OCI-LY3 (cell line): ENCODE results near the gene TIMM10.

Source experiments
- H2AFZ ChIP-seq: fragments of 200-600, 300-600 bp; shearing (Covaris generic); 2 replicates; pipeline ENCODE4 v1.6.0; 2014; ENCODE audit warnings: antibody characterized with exemption, low read depth, low read length
- H3K27ac ChIP-seq: fragments of 200-600, 300-600 bp; sonication (generic); 2 replicates; pipeline ENCODE4 v1.5.1; 2014; ENCODE audit warnings: mild to moderate bottlenecking, low read length, moderate library complexity, mixed read lengths
- H3K27me3 ChIP-seq: fragments of 200-600, 300-600 bp; sonication (generic); 2 replicates; pipeline ENCODE4 v1.6.1; 2014; ENCODE audit warnings: low read depth, low read length, mixed read lengths
- H3K36me3 ChIP-seq: fragments of 200-600, 300-600 bp; sonication (generic); replicated peaks from 2 replicates; pipeline ENCODE3; 2014; ENCODE audit warnings: low read depth, low read length, mixed read lengths
- H3K4me1 ChIP-seq: fragments of 300-600, 200-600 bp; sonication (generic); 2 replicates; pipeline ENCODE4 v1.6.1; 2014; ENCODE audit warnings: low read length, mixed read lengths
- H3K4me2 ChIP-seq: fragments of 200-600, 300-600 bp; sonication (generic); 2 replicates; pipeline ENCODE4 v1.6.1; 2014; ENCODE audit warnings: low read length, mixed read lengths
- H3K4me3 ChIP-seq: fragments of 300-600, 200-600 bp; sonication (generic); 2 replicates; pipeline ENCODE4 v1.5.1; 2014; ENCODE audit warnings: antibody characterized with exemption, mild to moderate bottlenecking, low read length, moderate library complexity
- H3K79me2 ChIP-seq: fragments of 300-600, 200-600 bp; shearing (Covaris generic); 2 replicates; pipeline ENCODE4 v1.6.1; 2014; ENCODE audit warnings: mild to moderate bottlenecking, low read length, mixed read lengths
- H3K9ac ChIP-seq: fragments of 300-600, 200-600 bp; shearing (Covaris generic); 2 replicates; pipeline ENCODE4 v1.6.0; 2014; ENCODE audit warnings: mild to moderate bottlenecking, low read length, moderate library complexity
- H3K9me3 ChIP-seq: fragments of 200-600, 300-600 bp; shearing (Covaris generic); 2 replicates; pipeline ENCODE4 v1.6.1; 2014; ENCODE audit warnings: low read length, mixed read lengths; ENCODE audit not compliant: insufficient read depth
- H4K20me1 ChIP-seq: fragments of 200-600, 300-600 bp; sonication (generic); 2 replicates; pipeline ENCODE4 v1.6.1; 2016; ENCODE audit warnings: low read length, mixed read lengths; ENCODE audit not compliant: insufficient read depth
- CTCF ChIP-seq: fragments of 200-600, 300-600 bp; sonication (generic); IDR thresholded peaks from 2 replicates; pipeline ENCODE4 v1.5.1; 2014; ENCODE audit warnings: antibody characterized with exemption, low read length, low read depth
- EZH2phosphoT487 ChIP-seq: fragments of 200-600 bp; shearing (Covaris generic); IDR thresholded peaks from 2 replicates; pipeline ENCODE4 v1.6.1; 2018; ENCODE audit warnings: antibody characterized with exemption, mixed run types, low read depth

TIMM10 gene

GRCh38 chr11:57552479-57552878 is 21.9 kb upstream of the TIMM10 start:
- no peak overlapping the region for H3K4me3 ChIP-seq
- H2AFZ ChIP-seq, result no peak overlapping the region
- TF ChIP-seq EZH2phosphoT487, result no peak
- no peaks in the 10 kb centered on the region for H3K27me3 ChIP-seq
- H3K9ac ChIP-seq, result no peak overlapping the region
- H3K79me2 ChIP-seq, result no peaks in the 10 kb centered on the region; the same call in 1 of the 2 replicates
- H3K4me1 ChIP-seq, result peaks cover 22% of the 10 kb centered on the region
- peaks cover under 1% of the 10 kb centered on the region; the same call in 1 of the 2 replicates for H3K9me3 ChIP-seq
- H3K4me2 ChIP-seq, result no peak overlapping the region
- H3K27ac ChIP-seq, result no peak overlapping the region
- peaks cover 71% of the 10 kb centered on the region for H3K36me3 ChIP-seq
- H4K20me1 ChIP-seq, result no peaks in the 10 kb centered on the region

GRCh38 chr11:57551941-57552340 is 21.4 kb upstream of the TIMM10 start:
- Histone ChIP-seq H3K4me1 (peaks cover 22% of the 10 kb centered on the region), H3K4me3 (no peak overlapping the region)
- TF ChIP-seq CTCF (no peak), EZH2phosphoT487 (no peak)

GRCh38 chr11:57549983-57550382 is 19.4 kb upstream of the TIMM10 start:
- TF ChIP-seq EZH2phosphoT487 (no peak), CTCF (no peak)
- H3K4me1 ChIP-seq, result peaks cover 20% of the 10 kb centered on the region
- no peak overlapping the region for H3K4me2 ChIP-seq
- H3K27ac ChIP-seq, result no peak overlapping the region
- H3K79me2 ChIP-seq, result no peaks in the 10 kb centered on the region
- no peaks in the 10 kb centered on the region for H3K9me3 ChIP-seq
- H2AFZ ChIP-seq, result no peak overlapping the region
- no peak overlapping the region for H3K9ac ChIP-seq
- peaks cover 58% of the 10 kb centered on the region for H3K36me3 ChIP-seq
- no peaks in the 10 kb centered on the region for H3K27me3 ChIP-seq
- no peaks in the 10 kb centered on the region for H4K20me1 ChIP-seq
- H3K4me3 ChIP-seq, result no peak overlapping the region

More at GRCh38 chr11:57551941-57552340, 21.4 kb upstream of the TIMM10 start:
- Histone ChIP-seq H3K27me3 (no peaks in the 10 kb centered on the region), H4K20me1 (no peaks in the 10 kb centered on the region), H3K4me2 (no peak overlapping the region), H3K27ac (no peak overlapping the region), H2AFZ (no peak overlapping the region), H3K79me2 (no peaks in the 10 kb centered on the region), H3K36me3 (peaks cover 73% of the 10 kb centered on the region), H3K9ac (no peak overlapping the region), H3K9me3 (no peaks in the 10 kb centered on the region)

- Histone ChIP-seq H3K36me3 (peaks cover 41% of the 10 kb centered on the region), H3K79me2 (no peaks in the 10 kb centered on the region), H4K20me1 (no peaks in the 10 kb centered on the region), H3K4me1 (peaks cover 20% of the 10 kb centered on the region), H2AFZ (peak overlapping the region; percentile 12; the same call in 1 of the 2 replicates), H3K27ac (peak overlapping the region; percentile 90), H3K9me3 (no peaks in the 10 kb centered on the region), H3K9ac (peak overlapping the region; percentile 59), H3K27me3 (no peaks in the 10 kb centered on the region), H3K4me2 (peak overlapping the region; percentile 79), H3K4me3 (peak overlapping the region; percentile 43)
- TF ChIP-seq CTCF, result no peak
- no peak for TF ChIP-seq EZH2phosphoT487
Observed at GRCh38 chr11:57547854-57548377, 17.4 kb upstream of the TIMM10 start.
